GM12878 (cell line): ENCODE data around the gene CXCR6. TPM values are rescaled to one million over a fixed set of nuclear protein-coding genes. Genes with fewer than 3 reads are reported as not detected.
A peak's percentile ranks its signal among the peaks of the same experiment; 100 is the strongest.

ENCODE experiments used
- ATAC-seq: fragments of 200-7000 bp; cut with Tn5 transposase; 3 replicates; pipeline ENCODE4 v1.9.1; 2020; ENCODE audit warnings: mild to moderate bottlenecking, moderate library complexity
- BruUV-seq: library from RNA; stranded (reverse); fragments of 400-500 nt; replicated peaks from 2 replicates; lab custom pipeline; 2021; lab: Mats Ljungman, UMichigan
- CTCF ChIA-PET: fragments of 300-600 bp; sonication (Branson Sonifier 250); formaldehyde crosslinking; extraction: SDS; loops from one replicate; lab custom pipeline; 2021; ENCODE audit warnings: inconsistent platforms; lab: Yijun Ruan, JAX
- POLR2A ChIA-PET: fragments of 350-600 bp; formaldehyde crosslinking; extraction: SDS; loops from one replicate; lab custom pipeline; 2021; ENCODE audit warnings: inconsistent platforms; lab: Charles Lee
- RAD21 ChIA-PET: fragments of 300-600 bp; sonication (Branson Sonifier 250); formaldehyde crosslinking; loops from one replicate; lab custom pipeline; 2023; ENCODE audit warnings: antibody characterized with exemption; ENCODE audit not compliant: unreplicated experiment; lab: Charles Lee
- SMC1A ChIA-PET: fragments of 300-600 bp; sonication (Branson Sonifier 250); formaldehyde crosslinking; loops from one replicate; lab custom pipeline; 2023; ENCODE audit not compliant: unreplicated experiment, uncharacterized antibody; lab: Charles Lee
- DNase-seq: peaks from one replicate; pipeline ENCODE4 v3.0.0-alpha.2; 2011; ENCODE audit warnings: low read depth, low spot score
- FAIRE-seq: peaks from 3 replicates; lab custom pipeline; 2011; peaks lifted over from hg19 to GRCh38; lab: Jason Lieb, UNC
- H2AFZ ChIP-seq: 2 replicates; pipeline ENCODE4 v1.6.0; 2011; ENCODE audit warnings: low read depth, low read length, control low read depth; ENCODE audit not compliant: control insufficient read depth
- H3K27ac ChIP-seq: 2 replicates; pipeline ENCODE4 v1.5.1; 2011; ENCODE audit warnings: control low read depth; ENCODE audit not compliant: control insufficient read depth, insufficient read depth
- H3K27me3 ChIP-seq, 2 experiments: replicated peaks in 1 of 2; 2 replicates each; pipeline versions ENCODE4 v1.6.0 to v1.6.1; 2011; ENCODE audit warnings: low read length in 1 of 2; ENCODE audit not compliant: control insufficient read depth in 2 of 2, insufficient read depth in 2 of 2
- H3K36me3 ChIP-seq, 2 experiments: 2 replicates each; pipeline ENCODE4 v1.5.1; 2011; ENCODE audit warnings: low read length in 1 of 2; ENCODE audit not compliant: control insufficient read depth in 2 of 2, insufficient read depth in 2 of 2
- H3K4me1 ChIP-seq: 2 replicates; pipeline ENCODE4 v1.6.1; 2011; ENCODE audit warnings: mild to moderate bottlenecking, low read length, moderate library complexity, mixed read lengths; ENCODE audit not compliant: control insufficient read depth, insufficient read depth
- H3K4me2 ChIP-seq: 2 replicates; pipeline ENCODE4 v1.6.0; 2011; ENCODE audit warnings: control low read depth; ENCODE audit not compliant: control insufficient read depth, insufficient read depth
- H3K4me3 ChIP-seq: fragments of 200-600 bp; sonication (generic); 2 replicates; pipeline ENCODE4 v1.5.1; 2016
- H3K79me2 ChIP-seq: 2 replicates; pipeline ENCODE4 v1.6.0; 2011; ENCODE audit warnings: low read length; ENCODE audit not compliant: control insufficient read depth, insufficient read depth
- H3K9ac ChIP-seq: 2 replicates; pipeline ENCODE4 v1.8.0; 2011; ENCODE audit warnings: low read length, control low read depth, mixed read lengths; ENCODE audit not compliant: control insufficient read depth, insufficient read depth
- H3K9me3 ChIP-seq: replicated peaks from 3 replicates; pipeline ENCODE4 v1.5.1; 2011; ENCODE audit warnings: mild to moderate bottlenecking, low read length; ENCODE audit not compliant: control insufficient read depth, insufficient read depth
- H4K20me1 ChIP-seq: 2 replicates; pipeline ENCODE4 v1.6.0; 2011; ENCODE audit not compliant: control insufficient read depth, insufficient read depth
- BCL3 ChIP-seq: IDR thresholded peaks from 2 replicates; pipeline ENCODE4 v1.6.1; 2011; ENCODE audit warnings: borderline replicate concordance, low read depth, mild to moderate bottlenecking, moderate library complexity, low read length; ENCODE audit not compliant: insufficient read depth, poor library complexity, severe bottlenecking
- CTCF ChIP-seq, 3 experiments: IDR thresholded peaks in 2 of 3; conservative IDR thresholded peaks in 1 of 3; 2 replicates each; pipeline ENCODE4 v1.5.1; 2011; ENCODE audit warnings: low read depth in 3 of 3, low read length in 3 of 3, mild to moderate bottlenecking in 3 of 3, control low read depth in 2 of 3, moderate library complexity in 2 of 3, inconsistent platforms in 1 of 3, mixed read lengths in 1 of 3; ENCODE audit not compliant: control insufficient read depth in 2 of 3, insufficient read depth in 1 of 3; ENCODE audit errors: extremely low read depth in 1 of 3
- HDAC2 ChIP-seq: fragments of 200-600 bp; sonication (generic); IDR thresholded peaks from 2 replicates; pipeline ENCODE4 v1.6.1; 2017
- IKZF2 ChIP-seq, 2 experiments: fragments of 450-650 bp; IDR thresholded peaks; 2 replicates each; pipeline ENCODE4 v1.6.1; 2017; ENCODE audit warnings: mild to moderate bottlenecking in 2 of 2, moderate library complexity in 2 of 2
- IRF3 ChIP-seq: fragments of 450-650 bp; IDR thresholded peaks from 2 replicates; pipeline ENCODE4 v1.6.1; 2014; ENCODE audit warnings: mild to moderate bottlenecking
- IRF4 ChIP-seq: IDR thresholded peaks from 2 replicates; pipeline ENCODE4 v1.6.1; 2011; ENCODE audit warnings: low read depth, low read length
- NR2C1 ChIP-seq: fragments of 450-650 bp; IDR thresholded peaks from 2 replicates; pipeline ENCODE4 v1.6.1; 2017; ENCODE audit warnings: antibody characterized with exemption, mild to moderate bottlenecking, moderate library complexity
- RAD21 ChIP-seq: IDR thresholded peaks from 2 replicates; pipeline ENCODE4 v1.6.1; 2011; ENCODE audit warnings: mild to moderate bottlenecking, low read depth, low read length, moderate library complexity; ENCODE audit not compliant: insufficient read depth
- RB1 ChIP-seq: fragments of 450-650 bp; formaldehyde crosslinking; IDR thresholded peaks from 2 replicates; pipeline ENCODE4 v1.6.1; 2017; ENCODE audit warnings: mild to moderate bottlenecking, borderline replicate concordance
- RCOR1 ChIP-seq: conservative IDR thresholded peaks from 2 replicates; pipeline ENCODE4 v1.6.1; 2012; ENCODE audit warnings: low read depth, low read length, improper control_type of control experiment
- SRF ChIP-seq, 2 experiments: IDR thresholded peaks; 2 replicates each; pipeline ENCODE4 v1.6.1; 2011; ENCODE audit warnings: low read depth in 2 of 2, low read length in 2 of 2, mild to moderate bottlenecking in 1 of 2, moderate library complexity in 1 of 2
- STAT1 ChIP-seq: fragments of 450-650 bp; conservative IDR thresholded peaks from 2 replicates; pipeline ENCODE4 v1.6.1; 2014; ENCODE audit warnings: antibody characterized with exemption, mild to moderate bottlenecking
- USF2 ChIP-seq: IDR thresholded peaks from 2 replicates; pipeline ENCODE4 v1.6.1; 2011; ENCODE audit warnings: low read depth, low read length, improper control_type of control experiment, borderline replicate concordance
- YY1 ChIP-seq: IDR thresholded peaks from 2 replicates; pipeline ENCODE4 v1.6.1; 2011; ENCODE audit warnings: low read depth, mild to moderate bottlenecking, low read length
- ZNF217 ChIP-seq: fragments of 450-650 bp; IDR thresholded peaks from 2 replicates; pipeline ENCODE4 v1.6.1; 2017; ENCODE audit warnings: antibody characterized with exemption, mild to moderate bottlenecking
- ZNF384 ChIP-seq: IDR thresholded peaks from 2 replicates; pipeline ENCODE4 v1.6.1; 2012; ENCODE audit warnings: low read depth, mild to moderate bottlenecking, low read length, improper control_type of control experiment, borderline replicate concordance
- WGBS: methylation state at CpG from one replicate; pipeline ENCODE4 v1.1.6; 2016; ENCODE audit warnings: low lambda C conversion rate; ENCODE audit not compliant: insufficient replicate concordance, insufficient coverage; ENCODE audit errors: missing lambda C conversion rate; 5-methylcytosine and 5-hydroxymethylcytosine counted together
- in situ Hi-C: fragments of 300-500 bp; cut with MboI; formaldehyde crosslinking; loops from 9 replicates; pipeline ENCODE4 v1.14.3; 2018; ENCODE audit warnings: mixed read lengths
- intact Hi-C: fragments of 100-400 bp; cut with micrococcal nuclease; formaldehyde crosslinking; loops from one replicate; pipeline ENCODE4 v1.14.2; 2022; ENCODE audit not compliant: unreplicated experiment
- polyA plus RNA-seq, 11 experiments: library from polyadenylated mRNA; depleted of rRNA in 4 of 11; unstranded in 6 of 11; stranded (reverse) in 5 of 11; fragments of >200 nt; fragmentation: Nextera tagmentation in 4 of 11; fragmentation: Illumina TruSeq in 1 of 11; extraction: Ambion mirVana in 4 of 11; extraction: Trizol in 1 of 11; gene quantifications; 1 replicate in 1 of 11; 2 replicates in 10 of 11; pipeline versions ENCODE4 v1.2.1 to v1.2.3, GENCODE V29; 2011 to 2016; ENCODE audit warnings: inconsistent platforms in 2 of 11, missing spikeins in 2 of 11, low read depth in 1 of 11
- total RNA-seq, 4 experiments: library from RNA; depleted of rRNA in 3 of 4; stranded (reverse); fragments of >200 nt in 3 of 4; fragmentation: Illumina TruSeq in 1 of 4; extraction: Trizol in 1 of 4; gene quantifications; 2 replicates each; pipeline versions ENCODE4 v1.2.1 to v1.2.3, GENCODE V29; 2013 to 2021

CXCR6 gene
- total and polyA plus RNA-seq, 10 of the 15 experiments (the other 5 are each of a cell fraction or from before 2014, with no cell fraction given), result 0.04 to 0.20 (median 0.12) TPM; not detected in 5

- no peak overlapping the region for H2AFZ ChIP-seq
- CTCF ChIA-PET, result interaction anchor here (1.1 to 2.4 kb wide), 3 partner anchors 131 to 138 kb away, joined by 3 to 11 read pairs (median 3); no protein-coding TSS in a partner anchor
- BruUV-seq, result no TSS peak
- no peak overlapping the region for H3K4me3 ChIP-seq
- 95% methylated on average over 1 of the region's 1 CpG for WGBS
- no peaks in the 10 kb centered on the region for H3K79me2 ChIP-seq
- intact Hi-C loops, result no loop called here
- POLR2A ChIA-PET, result no interaction called here
- H3K36me3 ChIP-seq, result peaks cover 10 to 27% of the 10 kb centered on the region in 2 experiments
- H3K27ac ChIP-seq, result no peak overlapping the region
- DNase-seq (no peak), ATAC-seq (no peak), FAIRE-seq (no peak)
- no peak overlapping the region for H3K4me2 ChIP-seq
- SMC1A ChIA-PET, result interaction anchor here (1.1 to 21.6 kb wide), 4 partner anchors 8 to 135 kb away, joined by 3 to 523 read pairs (median 4); no protein-coding TSS in a partner anchor
- H3K9me3 ChIP-seq, result no peaks in the 10 kb centered on the region
- in situ Hi-C loops, result loop anchor here (5.0 to 10.0 kb wide), 2 partner anchors 268 to 426 kb away; partner anchors contain the start of gene CCR5
- H3K9ac ChIP-seq, result no peak overlapping the region
- RAD21 ChIA-PET, result no interaction called here
- H3K27me3 ChIP-seq, result no peaks in the 10 kb centered on the region
- no peaks in the 10 kb centered on the region for H3K4me1 ChIP-seq
- no peaks in the 10 kb centered on the region for H4K20me1 ChIP-seq
- TF ChIP-seq USF2 (no peak), STAT1 (no peak), YY1 (no peak), CTCF (IDR thresholded peaks at IDR 0.05 in 2 of 3, conservative IDR thresholded peaks at IDR 0.05 in 1 of 3; ENCODE audit: control insufficient read depth in 2 of 3, extremely low read depth in 1 of 3, insufficient read depth in 1 of 3, low read depth in 3 of 3, low read length in 3 of 3) (peak in 2 of 3 experiments; percentile 12 to 15; a peak in 2 of 6 replicates), RCOR1 (no peak), SRF (IDR thresholded peaks at IDR 0.05; ENCODE audit: low read depth in 2 of 2, low read length in 2 of 2) (no peak), BCL3 (no peak), HDAC2 (no peak), RAD21 (0 out of 2 replicates have a peak, but pooled peaks have one; percentile 20), IKZF2 (IDR thresholded peaks at IDR 0.05) (no peak), NR2C1 (no peak), ZNF384 (no peak), IRF4 (no peak), ZNF217 (no peak), IRF3 (no peak), RB1 (no peak)
Measured at GRCh38 chr3:45946307-45946706, 3.0 kb downstream of the CXCR6 start.
